ENCODE data around the gene ANG. TPM values are rescaled to one million over a fixed set of nuclear protein-coding genes. Genes with fewer than 3 reads are reported as not detected.

The ANG gene
- total and polyA plus RNA-seq, 2 of the 8 experiments (the other 6 are each of a cell fraction or from before 2014, with no cell fraction given): 2.2 to 4.6 TPM

- Histone ChIP-seq H3K79me2 (ENCODE audit: control insufficient read depth in 1 of 2, insufficient read depth in 2 of 2, low read length in 2 of 2) (no peaks in the 10 kb centered on the region), H3K14ac (ENCODE audit: insufficient read length) (no peak overlapping the region), H3K4ac (replicated peaks; ENCODE audit: insufficient read length, low read depth, low read length) (no peak overlapping the region), H3K23ac (ENCODE audit: insufficient read length) (no peak overlapping the region), H3K9ac (replicated peaks in 1 of 4; ENCODE audit: extremely low read depth in 1 of 4, low read depth in 3 of 4, low read length in 3 of 4) (no peak overlapping the region), H4K5ac (ENCODE audit: insufficient read length, low read depth, low read length) (no peak overlapping the region), H4K20me1 (replicated peaks in 1 of 2; ENCODE audit: control insufficient read depth in 1 of 2, insufficient read depth in 2 of 2, low read length in 2 of 2) (no peaks in the 10 kb centered on the region), H2AFZ (ENCODE audit: low read length) (no peak overlapping the region), H3K18ac (ENCODE audit: extremely low read depth, low read length) (no peak overlapping the region), H4K8ac (ENCODE audit: extremely low read depth, insufficient read depth, low read length) (no peak overlapping the region), H3K27me3 (replicated peaks in 1 of 4; ENCODE audit: control insufficient read depth in 3 of 4, extremely low read depth in 1 of 4, insufficient read depth in 3 of 4, low read length in 3 of 4) (no peaks in the 10 kb centered on the region), H2AK5ac (ENCODE audit: low read depth, low read length) (no peak overlapping the region), H2BK15ac (ENCODE audit: low read length) (no peak overlapping the region), H2BK120ac (replicated peaks; ENCODE audit: low read depth, low read length) (no peak overlapping the region), H2BK20ac (ENCODE audit: low read length) (no peak overlapping the region), H3K4me2 (ENCODE audit: insufficient read depth in 1 of 2, low read depth in 2 of 2, low read length in 2 of 2) (no peak overlapping the region), H3K36me3 (ENCODE audit: control insufficient read depth in 2 of 4, insufficient read depth in 4 of 4, low read length in 3 of 4) (no peaks in the 10 kb centered on the region), H3K56ac (replicated peaks; ENCODE audit: insufficient read length, low read depth, low read length) (no peak overlapping the region), H3K9me3 (ENCODE audit: insufficient read depth in 2 of 2, low read depth in 1 of 2, low read length in 1 of 2) (no peaks in the 10 kb centered on the region), H3K4me3 (ENCODE audit: extremely low read depth in 1 of 4, insufficient read depth in 2 of 4, low read depth in 3 of 4, low read length in 4 of 4) (no peak overlapping the region), H3K4me1 (replicated peaks in 1 of 4; ENCODE audit: control insufficient read depth in 3 of 4, insufficient read depth in 4 of 4, low read length in 3 of 4) (no peaks in the 10 kb centered on the region; a peak in 1 of 7 replicates), H3K27ac (ENCODE audit: low read depth, low read length) (no peak overlapping the region), H3K23me2 (ENCODE audit: low read depth, low read length) (no peaks in the 10 kb centered on the region), H2BK12ac (ENCODE audit: low read depth, low read length) (no peak overlapping the region), H3K79me1 (ENCODE audit: low read depth, low read length) (no peaks in the 10 kb centered on the region; the same call in 1 of the 2 replicates), H2BK5ac (ENCODE audit: low read depth, low read length) (no peak overlapping the region), H4K91ac (replicated peaks; ENCODE audit: insufficient read length, low read length) (no peak overlapping the region)
- ChIA-PET CTCF (ENCODE audit: partially characterized antibody) (interaction anchor here (0.7 to 5.5 kb wide), 18 partner anchors 9 to 342 kb away, joined by 3 to 52 read pairs (median 4); partner anchors contain the start of genes NDRG2 and RNASE4), POLR2A (ENCODE audit: partially characterized antibody) (interaction anchor here (0.7 kb wide), 1 partner anchor 14 kb away, joined by 3 read pairs; the partner anchor contains the start of gene RNASE4)
- FAIRE-seq: no peak
- no peak for DNase-seq (ENCODE audit: low read depth in 1 of 2, low spot score in 2 of 2)
- TF ChIP-seq ATF2 (IDR thresholded peaks at IDR 0.05; ENCODE audit: low read length) (no peak), RAD21 (IDR thresholded peaks at IDR 0.05 in 1 of 2, conservative IDR thresholded peaks at IDR 0.05 in 1 of 2; ENCODE audit: low read depth in 2 of 2, low read length in 2 of 2) (no peak), TAF7 (optimal IDR thresholded peaks at IDR 0.05; ENCODE audit: borderline replicate concordance, low read depth, low read length) (no peak), HDAC6 (IDR thresholded peaks at IDR 0.05; ENCODE audit: low read depth, low read length) (no peak), GTF2F1 (IDR thresholded peaks at IDR 0.05; ENCODE audit: borderline replicate concordance, low read depth, low read length) (no peak), RXRA (IDR thresholded peaks at IDR 0.05; ENCODE audit: insufficient read depth, low read depth, low read length) (no peak), E2F6 (IDR thresholded peaks at IDR 0.05) (no peak), CEBPB (IDR thresholded peaks at IDR 0.05; ENCODE audit: low read depth, low read length) (no peak)
Measured at GRCh38 chr14:20698018-20698329, 9.4 kb downstream of the ANG start.
